ENCODE measurements around the gene COL15A1.

DNA sequence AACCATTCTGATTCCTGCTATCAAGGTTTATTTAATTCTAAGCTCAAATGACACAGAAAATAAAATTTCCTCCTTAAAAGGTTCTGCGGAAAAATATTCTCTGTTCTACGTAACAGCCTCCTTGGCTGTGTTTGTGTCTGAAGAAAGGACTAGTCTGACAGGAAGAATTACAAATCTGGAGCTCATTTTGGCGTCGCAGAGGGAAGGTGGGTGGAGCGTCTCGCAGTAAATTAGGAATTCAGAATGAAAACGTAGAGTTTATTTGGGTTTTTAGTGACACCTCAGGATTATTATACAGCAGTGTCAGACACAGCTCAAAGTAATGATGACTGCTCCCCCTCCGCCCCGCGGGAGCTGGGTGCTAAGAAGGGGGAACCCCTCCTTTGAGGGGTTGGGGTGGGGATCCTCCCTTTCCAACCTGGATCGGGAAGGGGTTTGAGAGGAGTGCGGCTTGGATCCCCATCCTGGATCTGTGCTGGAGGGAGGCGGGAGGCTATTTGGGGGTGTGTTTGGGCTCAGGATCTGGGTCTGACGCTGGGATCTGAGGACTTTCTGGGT is 160.3 kb downstream of the COL15A1 start:
- TF ChIP-seq, protein P1, sequence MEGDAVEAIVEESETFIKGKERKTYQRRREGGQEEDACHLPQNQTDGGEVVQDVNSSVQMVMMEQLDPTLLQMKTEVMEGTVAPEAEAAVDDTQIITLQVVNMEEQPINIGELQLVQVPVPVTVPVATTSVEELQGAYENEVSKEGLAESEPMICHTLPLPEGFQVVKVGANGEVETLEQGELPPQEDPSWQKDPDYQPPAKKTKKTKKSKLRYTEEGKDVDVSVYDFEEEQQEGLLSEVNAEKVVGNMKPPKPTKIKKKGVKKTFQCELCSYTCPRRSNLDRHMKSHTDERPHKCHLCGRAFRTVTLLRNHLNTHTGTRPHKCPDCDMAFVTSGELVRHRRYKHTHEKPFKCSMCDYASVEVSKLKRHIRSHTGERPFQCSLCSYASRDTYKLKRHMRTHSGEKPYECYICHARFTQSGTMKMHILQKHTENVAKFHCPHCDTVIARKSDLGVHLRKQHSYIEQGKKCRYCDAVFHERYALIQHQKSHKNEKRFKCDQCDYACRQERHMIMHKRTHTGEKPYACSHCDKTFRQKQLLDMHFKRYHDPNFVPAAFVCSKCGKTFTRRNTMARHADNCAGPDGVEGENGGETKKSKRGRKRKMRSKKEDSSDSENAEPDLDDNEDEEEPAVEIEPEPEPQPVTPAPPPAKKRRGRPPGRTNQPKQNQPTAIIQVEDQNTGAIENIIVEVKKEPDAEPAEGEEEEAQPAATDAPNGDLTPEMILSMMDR (IDR thresholded peaks at IDR 0.05): no peak
- TF ChIP-seq EP300 (IDR thresholded peaks at IDR 0.05): no peak
- no peak for TF ChIP-seq POLR2A (IDR thresholded peaks at IDR 0.05)

Data from stomach (tissue), 4 donors.